ENCODE measurements around the gene ABCC4. TPM values are rescaled to one million over a fixed set of nuclear protein-coding genes. Genes with fewer than 3 reads are reported as not detected.

The ABCC4 gene
- total and polyA plus RNA-seq, 2 of the 13 experiments (the other 11 are each of a cell fraction or from before 2014, with no cell fraction given), result 4.2 to 11.3 TPM

- TF ChIP-seq ZNF124 (CRISPR knock-in tag; IDR thresholded peaks at IDR 0.05), result no peak
Observed at GRCh38 chr13:95117092-95117491, 184.2 kb downstream of the ABCC4 start (continued).

GRCh38 chr13:95115525-95115924 is 185.7 kb downstream of the ABCC4 start:
- Histone ChIP-seq H3K9ac (ENCODE audit: insufficient read depth, low read depth, low read length) (no peak overlapping the region), H3K79me2 (ENCODE audit: insufficient read depth, low read length) (no peaks in the 10 kb centered on the region), H3K9me3 (ENCODE audit: low read length) (no peaks in the 10 kb centered on the region), H3K4me2 (ENCODE audit: low read depth, low read length) (no peak overlapping the region), H3K36me3 (replicated peaks in 1 of 2; ENCODE audit: control insufficient read depth in 1 of 2, insufficient read depth in 2 of 2, low read length in 2 of 2) (no peaks in the 10 kb centered on the region; a peak in 1 of 5 replicates), H2AFZ (ENCODE audit: low read length) (no peak overlapping the region), H3K27me3 (ENCODE audit: control insufficient read depth in 1 of 2, insufficient read depth in 2 of 2, low read length in 2 of 2) (no peaks in the 10 kb centered on the region), H3K27ac (ENCODE audit: extremely low read length, insufficient read depth, low read length) (no peak overlapping the region), H3K4me3 (replicated peaks in 1 of 3; ENCODE audit: insufficient read depth in 1 of 3, low read depth in 2 of 3, low read length in 3 of 3) (no peak overlapping the region), H4K20me1 (ENCODE audit: insufficient read depth, low read length) (no peaks in the 10 kb centered on the region), H3K4me1 (ENCODE audit: insufficient read depth, low read length) (peaks cover under 1% of the 10 kb centered on the region; the same call in 1 of the 2 replicates)
- TF ChIP-seq HNF4G (IDR thresholded peaks at IDR 0.05; ENCODE audit: borderline replicate concordance, low read depth, low read length), result no peak
- TF ChIP-seq HNF4G (CRISPR knock-in tag; IDR thresholded peaks at IDR 0.05; ENCODE audit: borderline replicate concordance, low read depth), result no peak
- BruUV-seq (replicated peaks), result no TSS peak
- WGBS (ENCODE audit: low lambda C conversion rate), result 93% methylated on average over 10 of the region's 10 CpGs
- FAIRE-seq (no peak), ATAC-seq (no peak), DNase-seq (ENCODE audit: low spot score) (no peak)
- POLR2A ChIA-PET, result no interaction called here
- in situ Hi-C loops (cut with HindIII; ENCODE audit: extremely low pct_ligation_motif_present, low pct_unique_long_range_greater_than_20kb) (no loop called here), intact Hi-C loops (cut with micrococcal nuclease; ENCODE audit: unreplicated experiment) (no loop called here)
- CTCF ChIA-PET (ENCODE audit: low intra/inter-chr PET ratio, low total read pairs), result no interaction called here

GRCh38 chr13:95113601-95114000 is 187.7 kb downstream of the ABCC4 start:
- Histone ChIP-seq H3K27ac (ENCODE audit: extremely low read length, insufficient read depth, low read length) (no peak overlapping the region), H3K9ac (ENCODE audit: insufficient read depth, low read depth, low read length) (no peak overlapping the region)
- TF ChIP-seq ZNF367 (CRISPR knock-in tag; IDR thresholded peaks at IDR 0.05; ENCODE audit: borderline replicate concordance) (no peak), THRA (CRISPR knock-in tag; IDR thresholded peaks at IDR 0.05; ENCODE audit: borderline replicate concordance) (no peak), KDM3A (CRISPR knock-in tag; IDR thresholded peaks at IDR 0.05; ENCODE audit: low read depth) (no peak), FOXC1 (CRISPR knock-in tag; IDR thresholded peaks at IDR 0.05; ENCODE audit: borderline replicate concordance) (no peak), ZBTB34 (CRISPR knock-in tag; IDR thresholded peaks at IDR 0.05) (no peak), NCOA5 (CRISPR knock-in tag; IDR thresholded peaks at IDR 0.05) (no peak), ZNF20 (CRISPR knock-in tag; IDR thresholded peaks at IDR 0.05) (no peak), ZNF331 (CRISPR knock-in tag; IDR thresholded peaks at IDR 0.05) (no peak), ZNF747 (CRISPR knock-in tag; IDR thresholded peaks at IDR 0.05; ENCODE audit: borderline replicate concordance) (no peak), DNMT1 (CRISPR knock-in tag; IDR thresholded peaks at IDR 0.05) (no peak), JUND (CRISPR knock-in tag; IDR thresholded peaks at IDR 0.05) (no peak), ZNF775 (CRISPR knock-in tag; IDR thresholded peaks at IDR 0.05; ENCODE audit: borderline replicate concordance) (no peak), TRIM24 (CRISPR knock-in tag; IDR thresholded peaks at IDR 0.05) (no peak), NFE2L1 (CRISPR knock-in tag; IDR thresholded peaks at IDR 0.05; ENCODE audit: borderline replicate concordance) (no peak)

More at GRCh38 chr13:95113601-95114000, 187.7 kb downstream of the ABCC4 start:
- no peak for FAIRE-seq
- Histone ChIP-seq H4K20me1 (ENCODE audit: insufficient read depth, low read length) (no peaks in the 10 kb centered on the region), H3K4me3 (replicated peaks in 1 of 3; ENCODE audit: insufficient read depth in 1 of 3, low read depth in 2 of 3, low read length in 3 of 3) (no peak overlapping the region), H3K79me2 (ENCODE audit: insufficient read depth, low read length) (no peaks in the 10 kb centered on the region), H3K36me3 (replicated peaks in 1 of 2; ENCODE audit: control insufficient read depth in 1 of 2, insufficient read depth in 2 of 2, low read length in 2 of 2) (no peaks in the 10 kb centered on the region), H3K9me3 (ENCODE audit: low read length) (no peaks in the 10 kb centered on the region), H3K4me1 (ENCODE audit: insufficient read depth, low read length) (no peaks in the 10 kb centered on the region), H3K4me2 (ENCODE audit: low read depth, low read length) (no peak overlapping the region), H2AFZ (ENCODE audit: low read length) (no peak overlapping the region), H3K27me3 (ENCODE audit: control insufficient read depth in 1 of 2, insufficient read depth in 2 of 2, low read length in 2 of 2) (no peaks in the 10 kb centered on the region)
- no peak for ATAC-seq
- BruUV-seq (replicated peaks), result no TSS peak
- in situ Hi-C loops (cut with HindIII; ENCODE audit: extremely low pct_ligation_motif_present, low pct_unique_long_range_greater_than_20kb), result no loop called here
- WGBS (ENCODE audit: low lambda C conversion rate), result 96% methylated on average over 5 of the region's 5 CpGs
- POLR2A ChIA-PET, result no interaction called here
- CTCF ChIA-PET (ENCODE audit: low intra/inter-chr PET ratio, low total read pairs), result no interaction called here
- intact Hi-C loops (cut with micrococcal nuclease; ENCODE audit: unreplicated experiment), result no loop called here
- DNase-seq (ENCODE audit: low spot score), result no peak

All from HepG2 (cell line).